Natural killer cell treated with Interleukin-12 subunit alpha and Interleukin-12 subunit beta and Interleukin-15 and Interleukin-18, amount 100 ng/mL, for 72 hours (primary cell): ENCODE results near the gene SOD2. TPM values are rescaled to one million over a fixed set of nuclear protein-coding genes. Genes with fewer than 3 reads are reported as not detected.
"Not testable (repeated sequence)": the region's sequence is repeated elsewhere in the genome, so short reads cannot be mapped to it uniquely, and the experiment has no call there.

Source experiments
- ATAC-seq, 2 donors: fragments of 150-1000 bp; cut with Tn5 transposase in 1 of 2; sonication (Bioruptor Pico), chemical (Tn5 transposase) in 1 of 2; 2 replicates each; pipeline ENCODE4 v1.10.0; 2021
- DNase-seq: peaks from one replicate; pipeline ENCODE4 v3.0.0; 2022; ENCODE audit warnings: low spot score
- H3K27ac Mint-ChIP-seq, 2 donors: 1 replicate in 1 of 2; 2 replicates in 1 of 2; pipeline ENCODE4 v1.8.0; 2022; ENCODE audit warnings: mixed read lengths in 2 of 2, mild to moderate bottlenecking in 1 of 2, moderate library complexity in 1 of 2
- H3K27me3 Mint-ChIP-seq, 2 donors: 1 replicate in 1 of 2; 2 replicates in 1 of 2; pipeline ENCODE4 v1.8.0; 2022; ENCODE audit warnings: mixed read lengths in 2 of 2
- H3K36me3 Mint-ChIP-seq: one replicate; pipeline ENCODE4 v1.8.0; 2022; ENCODE audit warnings: mixed read lengths
- H3K4me1 Mint-ChIP-seq, 2 donors: 1 replicate in 1 of 2; 2 replicates in 1 of 2; pipeline ENCODE4 v1.8.0; 2022; ENCODE audit warnings: low read depth in 2 of 2, mixed read lengths in 2 of 2, mild to moderate bottlenecking in 1 of 2
- H3K4me3 Mint-ChIP-seq: one replicate; pipeline ENCODE4 v1.8.0; 2022; ENCODE audit warnings: mixed read lengths
- H3K9me3 Mint-ChIP-seq: 2 replicates; pipeline ENCODE4 v1.8.0; 2022; ENCODE audit warnings: mixed read lengths
- total RNA-seq, 2 donors: library from RNA; stranded (reverse); gene quantifications; one replicate each; pipeline ENCODE4 v1.2.3, GENCODE V29; 2022

The SOD2 gene
- total RNA-seq, 2 donors from 2014 or later, result 232 to 842 TPM

GRCh38 chr6:159725208-159725607 lies 32.2 kb upstream of the SOD2 start:
- not testable (repeated sequence) for DNase-seq, ATAC-seq, H3K27me3 Mint-ChIP-seq, H3K4me3 Mint-ChIP-seq, H3K9me3 Mint-ChIP-seq
- peaks cover 15% of the 10 kb centered on the region for H3K36me3 Mint-ChIP-seq
- H3K4me1 Mint-ChIP-seq, result peaks cover 21 to 34% of the 10 kb centered on the region in 2 donors
- H3K27ac Mint-ChIP-seq, result peak overlapping the region in 1 of 2 donors; percentile 98

GRCh38 chr6:159724778-159725177 lies 31.7 kb upstream of the SOD2 start:
- DNase-seq (no peak), ATAC-seq (no peak)
- H3K4me3 Mint-ChIP-seq, result no peak overlapping the region
- H3K36me3 Mint-ChIP-seq, result peaks cover 15% of the 10 kb centered on the region
- peaks cover 4% of the 10 kb centered on the region for H3K9me3 Mint-ChIP-seq
- peak overlapping the region in 1 of 2 donors; percentile 51 for H3K27ac Mint-ChIP-seq
- no peaks in the 10 kb centered on the region for H3K27me3 Mint-ChIP-seq
- peaks cover 21 to 33% of the 10 kb centered on the region in 2 donors for H3K4me1 Mint-ChIP-seq

- H3K4me3 Mint-ChIP-seq, result no peak overlapping the region
- no peak overlapping the region for H3K27ac Mint-ChIP-seq
- H3K27me3 Mint-ChIP-seq, result no peaks in the 10 kb centered on the region
- H3K4me1 Mint-ChIP-seq, result peaks cover 18 to 21% of the 10 kb centered on the region in 2 donors
- peaks cover 10% of the 10 kb centered on the region for H3K36me3 Mint-ChIP-seq
- H3K9me3 Mint-ChIP-seq, result peaks cover 4% of the 10 kb centered on the region
- ATAC-seq (no peak), DNase-seq (no peak)
Measured at GRCh38 chr6:159723259-159723658, 30.2 kb upstream of the SOD2 start.

- peaks cover 16 to 26% of the 10 kb centered on the region in 2 donors for H3K4me1 Mint-ChIP-seq
- ATAC-seq (no peak), DNase-seq (no peak)
- H3K9me3 Mint-ChIP-seq, result peaks cover 4% of the 10 kb centered on the region
- no peak overlapping the region for H3K4me3 Mint-ChIP-seq
- H3K27ac Mint-ChIP-seq, result no peak overlapping the region
- H3K36me3 Mint-ChIP-seq, result peaks cover 7% of the 10 kb centered on the region
- H3K27me3 Mint-ChIP-seq, result no peaks in the 10 kb centered on the region
Measured at GRCh38 chr6:159722655-159723054, 29.6 kb upstream of the SOD2 start.

GRCh38 chr6:159721981-159722380 lies 28.9 kb upstream of the SOD2 start:
- H3K4me1 Mint-ChIP-seq, result peaks cover 16 to 28% of the 10 kb centered on the region in 2 donors
- H3K36me3 Mint-ChIP-seq, H3K9me3 Mint-ChIP-seq, DNase-seq, H3K4me3 Mint-ChIP-seq, H3K27ac Mint-ChIP-seq, ATAC-seq, H3K27me3 Mint-ChIP-seq: not testable (repeated sequence)

GRCh38 chr6:159720708-159721107 lies 27.7 kb upstream of the SOD2 start:
- H3K27ac Mint-ChIP-seq, result no peak overlapping the region
- no peak overlapping the region for H3K4me3 Mint-ChIP-seq
- no peak for ATAC-seq
- peaks cover 15 to 31% of the 10 kb centered on the region in 2 donors for H3K4me1 Mint-ChIP-seq
- H3K36me3 Mint-ChIP-seq, result peaks cover 7% of the 10 kb centered on the region
- no peaks in the 10 kb centered on the region for H3K27me3 Mint-ChIP-seq
- DNase-seq, result no peak
- peaks cover 4% of the 10 kb centered on the region for H3K9me3 Mint-ChIP-seq

GRCh38 chr6:159719287-159719686 lies 26.2 kb upstream of the SOD2 start:
- ATAC-seq (no peak), DNase-seq (no peak)
- Mint-ChIP-seq H3K36me3 (peaks cover 13% of the 10 kb centered on the region), H3K27me3 (no peaks in the 10 kb centered on the region), H3K4me1 (peaks cover 22 to 39% of the 10 kb centered on the region in 2 donors), H3K9me3 (peaks cover 4% of the 10 kb centered on the region), H3K4me3 (no peak overlapping the region), H3K27ac (peak overlapping the region in 1 of 2 donors; percentile 61)

GRCh38 chr6:159718634-159719033 lies 25.6 kb upstream of the SOD2 start:
- ATAC-seq (no peak), DNase-seq (no peak)
- Mint-ChIP-seq H3K4me3 (no peak overlapping the region), H3K9me3 (peaks cover 4% of the 10 kb centered on the region), H3K4me1 (peaks cover 22 to 39% of the 10 kb centered on the region in 2 donors), H3K36me3 (peaks cover 13% of the 10 kb centered on the region), H3K27me3 (no peaks in the 10 kb centered on the region), H3K27ac (peak overlapping the region in 1 of 2 donors; percentile 61)

GRCh38 chr6:159716247-159717096 lies 23.4 kb upstream of the SOD2 start:
- no peaks in the 10 kb centered on the region for H3K27me3 Mint-ChIP-seq
- ATAC-seq (peak; percentile 60 to 88), DNase-seq (no peak)
- peaks cover 6% of the 10 kb centered on the region for H3K36me3 Mint-ChIP-seq
- no peaks in the 10 kb centered on the region for H3K9me3 Mint-ChIP-seq
- H3K4me1 Mint-ChIP-seq, result peaks cover 16 to 34% of the 10 kb centered on the region in 2 donors
- peak overlapping the region in 1 of 2 donors; percentile 88 for H3K27ac Mint-ChIP-seq
- peak overlapping the region; percentile 19 for H3K4me3 Mint-ChIP-seq

GRCh38 chr6:159715605-159716004 lies 22.6 kb upstream of the SOD2 start:
- no peak for ATAC-seq

GRCh38 chr6:159715166-159715565 lies 22.1 kb upstream of the SOD2 start:
- DNase-seq, result no peak
- peaks cover 16 to 34% of the 10 kb centered on the region in 2 donors for H3K4me1 Mint-ChIP-seq

More at GRCh38 chr6:159715605-159716004, 22.6 kb upstream of the SOD2 start:
- no peaks in the 10 kb centered on the region for H3K27me3 Mint-ChIP-seq
- peak overlapping the region in 1 of 2 donors; percentile 88 for H3K27ac Mint-ChIP-seq
- peaks cover 6% of the 10 kb centered on the region for H3K36me3 Mint-ChIP-seq
- no peak overlapping the region for H3K4me3 Mint-ChIP-seq
- no peaks in the 10 kb centered on the region for H3K9me3 Mint-ChIP-seq
- peaks cover 16 to 34% of the 10 kb centered on the region in 2 donors for H3K4me1 Mint-ChIP-seq
- no peak for DNase-seq

GRCh38 chr6:159714404-159714803 lies 21.4 kb upstream of the SOD2 start:
- Mint-ChIP-seq H3K27ac (no peak overlapping the region), H3K4me3 (no peak overlapping the region), H3K27me3 (no peaks in the 10 kb centered on the region), H3K4me1 (peaks cover 16 to 39% of the 10 kb centered on the region in 2 donors), H3K36me3 (peaks cover 6% of the 10 kb centered on the region), H3K9me3 (no peaks in the 10 kb centered on the region)
- DNase-seq (no peak), ATAC-seq (no peak)

More at GRCh38 chr6:159715166-159715565, 22.1 kb upstream of the SOD2 start:
- peaks cover 6% of the 10 kb centered on the region for H3K36me3 Mint-ChIP-seq
- H3K4me3 Mint-ChIP-seq, result no peak overlapping the region
- H3K27me3 Mint-ChIP-seq, result no peaks in the 10 kb centered on the region
- H3K9me3 Mint-ChIP-seq, result no peaks in the 10 kb centered on the region
- no peak for ATAC-seq
- H3K27ac Mint-ChIP-seq, result no peak overlapping the region

- Mint-ChIP-seq H3K4me3 (no peak overlapping the region), H3K27me3 (no peaks in the 10 kb centered on the region), H3K9me3 (no peaks in the 10 kb centered on the region), H3K4me1 (peaks cover 16 to 40% of the 10 kb centered on the region in 2 donors), H3K27ac (no peak overlapping the region), H3K36me3 (peaks cover 6% of the 10 kb centered on the region)
- no peak for DNase-seq
- ATAC-seq, result no peak
Measured at GRCh38 chr6:159713984-159714383, 20.9 kb upstream of the SOD2 start.

GRCh38 chr6:159712389-159712788 lies 19.3 kb upstream of the SOD2 start:
- peaks cover 16 to 28% of the 10 kb centered on the region in 2 donors for H3K4me1 Mint-ChIP-seq
- H3K36me3 Mint-ChIP-seq, H3K27me3 Mint-ChIP-seq, H3K9me3 Mint-ChIP-seq, DNase-seq, H3K4me3 Mint-ChIP-seq, H3K27ac Mint-ChIP-seq, ATAC-seq: not testable (repeated sequence)
